ENCODE results near the gene SERPINA1. TPM values are rescaled to one million over a fixed set of nuclear protein-coding genes. Genes with fewer than 3 reads are reported as not detected.

SERPINA1 gene
- total and polyA plus RNA-seq, 2 of the 13 experiments (the other 11 are each of a cell fraction or from before 2014, with no cell fraction given): 3,266 to 11,015 TPM

- TF ChIP-seq ZNF770 (CRISPR knock-in tag; IDR thresholded peaks at IDR 0.05): peak; percentile 59
- TF ChIP-seq ATF4 (CRISPR knock-in tag; IDR thresholded peaks at IDR 0.05): peak in 1 of 2 experiments; percentile 34; a peak in 1 of 4 replicates
- TF ChIP-seq MED1 (CRISPR knock-in tag; IDR thresholded peaks at IDR 0.05): 0 out of 2 replicates have a peak, but pooled peaks have one; percentile 33
- TF ChIP-seq CEBPB (IDR thresholded peaks at IDR 0.05; ENCODE audit: borderline replicate concordance, low read depth, low read length): peak; percentile 65
- TF ChIP-seq ELF3 (CRISPR knock-in tag; IDR thresholded peaks at IDR 0.05): peak; percentile 25; the same call in 1 of the 2 replicates
- no peak for TF ChIP-seq ISL2 (CRISPR knock-in tag; IDR thresholded peaks at IDR 0.05)
- peak; percentile 41; the same call in 1 of the 2 replicates for TF ChIP-seq NR2F6 (IDR thresholded peaks at IDR 0.05)
- no peak for TF ChIP-seq NR2F6 (CRISPR knock-in tag; IDR thresholded peaks at IDR 0.05)
- no peak for TF ChIP-seq ZNF124 (CRISPR knock-in tag; IDR thresholded peaks at IDR 0.05)
- 0 out of 2 replicates have a peak, but pooled peaks have one; percentile 25 for TF ChIP-seq ZNF670 (CRISPR knock-in tag; IDR thresholded peaks at IDR 0.05; ENCODE audit: borderline replicate concordance)
- 0 out of 2 replicates have a peak, but pooled peaks have one; percentile 25 for TF ChIP-seq MAX (IDR thresholded peaks at IDR 0.05)
- TF ChIP-seq POLR2G (IDR thresholded peaks at IDR 0.05; ENCODE audit: low read depth, low read length): no peak
- TF ChIP-seq E2F1 (CRISPR knock-in tag; IDR thresholded peaks at IDR 0.05): no peak
- no peak for TF ChIP-seq HOXA3 (CRISPR knock-in tag; IDR thresholded peaks at IDR 0.05)
- no peak for TF ChIP-seq ASH2L (IDR thresholded peaks at IDR 0.05; ENCODE audit: insufficient read length, low read depth, low read length)
- peak; percentile 91 for TF ChIP-seq ZNF362 (CRISPR knock-in tag; IDR thresholded peaks at IDR 0.05; ENCODE audit: borderline replicate concordance)
- no peak for TF ChIP-seq ZNF317 (CRISPR knock-in tag; IDR thresholded peaks at IDR 0.05)
- peak; percentile 67 for TF ChIP-seq PATZ1 (CRISPR knock-in tag; IDR thresholded peaks at IDR 0.05)
- no peak for TF ChIP-seq FOXC1 (CRISPR knock-in tag; IDR thresholded peaks at IDR 0.05; ENCODE audit: borderline replicate concordance)
- TF ChIP-seq GABPB1 (CRISPR knock-in tag; IDR thresholded peaks at IDR 0.05): peak; percentile 44; the same call in 1 of the 2 replicates
- TF ChIP-seq MTERF4 (CRISPR knock-in tag; IDR thresholded peaks at IDR 0.05): no peak
- no peak for TF ChIP-seq LCORL (IDR thresholded peaks at IDR 0.05)
- TF ChIP-seq LCORL (CRISPR knock-in tag; IDR thresholded peaks at IDR 0.05): 0 out of 2 replicates have a peak, but pooled peaks have one; percentile 28
Observed at GRCh38 chr14:94392510-94392935, 4.1 kb upstream of the SERPINA1 start (continued).
